GM12878 (cell line): ENCODE results near the gene FTH1. TPM values are rescaled to one million over a fixed set of nuclear protein-coding genes. Genes with fewer than 3 reads are reported as not detected.

Source experiments
- ATAC-seq: fragments of 200-7000 bp; cut with Tn5 transposase; 3 replicates; pipeline ENCODE4 v1.9.1; 2020; ENCODE audit warnings: mild to moderate bottlenecking, moderate library complexity
- BruUV-seq: library from RNA; stranded (reverse); fragments of 400-500 nt; replicated peaks from 2 replicates; lab custom pipeline; 2021; lab: Mats Ljungman, UMichigan
- CTCF ChIA-PET: fragments of 300-600 bp; sonication (Branson Sonifier 250); formaldehyde crosslinking; extraction: SDS; loops from one replicate; lab custom pipeline; 2021; ENCODE audit warnings: inconsistent platforms; lab: Yijun Ruan, JAX
- POLR2A ChIA-PET: fragments of 350-600 bp; formaldehyde crosslinking; extraction: SDS; loops from one replicate; lab custom pipeline; 2021; ENCODE audit warnings: inconsistent platforms; lab: Charles Lee
- RAD21 ChIA-PET: fragments of 300-600 bp; sonication (Branson Sonifier 250); formaldehyde crosslinking; loops from one replicate; lab custom pipeline; 2023; ENCODE audit warnings: antibody characterized with exemption; ENCODE audit not compliant: unreplicated experiment; lab: Charles Lee
- SMC1A ChIA-PET: fragments of 300-600 bp; sonication (Branson Sonifier 250); formaldehyde crosslinking; loops from one replicate; lab custom pipeline; 2023; ENCODE audit not compliant: unreplicated experiment, uncharacterized antibody; lab: Charles Lee
- DNase-seq: peaks from one replicate; pipeline ENCODE4 v3.0.0-alpha.2; 2011; ENCODE audit warnings: low read depth, low spot score
- FAIRE-seq: peaks from 3 replicates; lab custom pipeline; 2011; peaks lifted over from hg19 to GRCh38; lab: Jason Lieb, UNC
- H2AFZ ChIP-seq: 2 replicates; pipeline ENCODE4 v1.6.0; 2011; ENCODE audit warnings: low read depth, low read length, control low read depth; ENCODE audit not compliant: control insufficient read depth
- H3K27ac ChIP-seq: 2 replicates; pipeline ENCODE4 v1.5.1; 2011; ENCODE audit warnings: control low read depth; ENCODE audit not compliant: control insufficient read depth, insufficient read depth
- H3K27me3 ChIP-seq, 2 experiments: replicated peaks in 1 of 2; 2 replicates each; pipeline versions ENCODE4 v1.6.0 to v1.6.1; 2011; ENCODE audit warnings: low read length in 1 of 2; ENCODE audit not compliant: control insufficient read depth in 2 of 2, insufficient read depth in 2 of 2
- H3K36me3 ChIP-seq, 2 experiments: 2 replicates each; pipeline ENCODE4 v1.5.1; 2011; ENCODE audit warnings: low read length in 1 of 2; ENCODE audit not compliant: control insufficient read depth in 2 of 2, insufficient read depth in 2 of 2
- H3K4me1 ChIP-seq: 2 replicates; pipeline ENCODE4 v1.6.1; 2011; ENCODE audit warnings: mild to moderate bottlenecking, low read length, moderate library complexity, mixed read lengths; ENCODE audit not compliant: control insufficient read depth, insufficient read depth
- H3K4me2 ChIP-seq: 2 replicates; pipeline ENCODE4 v1.6.0; 2011; ENCODE audit warnings: control low read depth; ENCODE audit not compliant: control insufficient read depth, insufficient read depth
- H3K4me3 ChIP-seq: fragments of 200-600 bp; sonication (generic); 2 replicates; pipeline ENCODE4 v1.5.1; 2016
- H3K79me2 ChIP-seq: 2 replicates; pipeline ENCODE4 v1.6.0; 2011; ENCODE audit warnings: low read length; ENCODE audit not compliant: control insufficient read depth, insufficient read depth
- H3K9ac ChIP-seq: 2 replicates; pipeline ENCODE4 v1.8.0; 2011; ENCODE audit warnings: low read length, control low read depth, mixed read lengths; ENCODE audit not compliant: control insufficient read depth, insufficient read depth
- H3K9me3 ChIP-seq: replicated peaks from 3 replicates; pipeline ENCODE4 v1.5.1; 2011; ENCODE audit warnings: mild to moderate bottlenecking, low read length; ENCODE audit not compliant: control insufficient read depth, insufficient read depth
- H4K20me1 ChIP-seq: 2 replicates; pipeline ENCODE4 v1.6.0; 2011; ENCODE audit not compliant: control insufficient read depth, insufficient read depth
- CEBPZ ChIP-seq: fragments of 150-350 bp; IDR thresholded peaks from 2 replicates; pipeline ENCODE4 v1.6.1; 2016; ENCODE audit warnings: low read depth, low read length
- ELK1 ChIP-seq: IDR thresholded peaks from 2 replicates; pipeline ENCODE4 v1.6.1; 2012; ENCODE audit warnings: low read depth, low read length, improper control_type of control experiment
- NRF1 ChIP-seq: conservative IDR thresholded peaks from 2 replicates; pipeline ENCODE4 v1.6.1; 2011; ENCODE audit warnings: mild to moderate bottlenecking, low read depth, low read length, improper control_type of control experiment
- RFX5 ChIP-seq: IDR thresholded peaks from 2 replicates; pipeline ENCODE4 v1.6.1; 2011; ENCODE audit warnings: low read depth, low read length, improper control_type of control experiment
- SIN3A ChIP-seq: IDR thresholded peaks from 2 replicates; pipeline ENCODE4 v1.6.1; 2012; ENCODE audit warnings: low read depth, low read length, improper control_type of control experiment
- SMAD1 ChIP-seq: fragments of 450-650 bp; IDR thresholded peaks from 2 replicates; pipeline ENCODE4 v1.6.1; 2018; ENCODE audit warnings: mild to moderate bottlenecking, low read depth; ENCODE audit not compliant: partially characterized antibody
- SMAD5 ChIP-seq: IDR thresholded peaks from 2 replicates; pipeline ENCODE4 v1.6.1; 2016; ENCODE audit warnings: antibody characterized with exemption, low read depth
- TCF12 ChIP-seq: IDR thresholded peaks from 2 replicates; pipeline ENCODE4 v1.6.1; 2011; ENCODE audit warnings: low read depth, mild to moderate bottlenecking, low read length
- ZNF384 ChIP-seq: IDR thresholded peaks from 2 replicates; pipeline ENCODE4 v1.6.1; 2012; ENCODE audit warnings: low read depth, mild to moderate bottlenecking, low read length, improper control_type of control experiment, borderline replicate concordance
- WGBS: methylation state at CpG from one replicate; pipeline ENCODE4 v1.1.6; 2016; ENCODE audit warnings: low lambda C conversion rate; ENCODE audit not compliant: insufficient replicate concordance, insufficient coverage; ENCODE audit errors: missing lambda C conversion rate; 5-methylcytosine and 5-hydroxymethylcytosine counted together
- in situ Hi-C: fragments of 300-500 bp; cut with MboI; formaldehyde crosslinking; loops from 9 replicates; pipeline ENCODE4 v1.14.3; 2018; ENCODE audit warnings: mixed read lengths
- intact Hi-C: fragments of 100-400 bp; cut with micrococcal nuclease; formaldehyde crosslinking; loops from one replicate; pipeline ENCODE4 v1.14.2; 2022; ENCODE audit not compliant: unreplicated experiment
- polyA plus RNA-seq, 11 experiments: library from polyadenylated mRNA; depleted of rRNA in 4 of 11; unstranded in 6 of 11; stranded (reverse) in 5 of 11; fragments of >200 nt; fragmentation: Nextera tagmentation in 4 of 11; fragmentation: Illumina TruSeq in 1 of 11; extraction: Ambion mirVana in 4 of 11; extraction: Trizol in 1 of 11; gene quantifications; 1 replicate in 1 of 11; 2 replicates in 10 of 11; pipeline versions ENCODE4 v1.2.1 to v1.2.3, GENCODE V29; 2011 to 2016; ENCODE audit warnings: inconsistent platforms in 2 of 11, missing spikeins in 2 of 11, low read depth in 1 of 11
- total RNA-seq, 4 experiments: library from RNA; depleted of rRNA in 3 of 4; stranded (reverse); fragments of >200 nt in 3 of 4; fragmentation: Illumina TruSeq in 1 of 4; extraction: Trizol in 1 of 4; gene quantifications; 2 replicates each; pipeline versions ENCODE4 v1.2.1 to v1.2.3, GENCODE V29; 2013 to 2021

FTH1 gene
- total and polyA plus RNA-seq, 10 of the 15 experiments (the other 5 are each of a cell fraction or from before 2014, with no cell fraction given) = 289 to 4,154 (median 960) TPM

GRCh38 chr11:61975638-61976419 is 8.4 kb upstream of the FTH1 start:
- Histone ChIP-seq H3K27me3 (no peaks in the 10 kb centered on the region), H3K4me3 (no peak overlapping the region), H3K9me3 (no peaks in the 10 kb centered on the region), H3K9ac (no peak overlapping the region), H3K36me3 (no peaks in the 10 kb centered on the region), H2AFZ (no peak overlapping the region), H3K27ac (no peak overlapping the region), H3K4me2 (no peak overlapping the region), H4K20me1 (no peaks in the 10 kb centered on the region), H3K4me1 (peaks cover 27% of the 10 kb centered on the region), H3K79me2 (no peaks in the 10 kb centered on the region)
- POLR2A ChIA-PET = interaction anchor here (0.7 to 1.0 kb wide), 2 partner anchors 8 kb away, joined by 3 to 4 read pairs; partner anchors contain the start of gene FTH1
- no TSS peak for BruUV-seq
- RAD21 ChIA-PET = no interaction called here
- CTCF ChIA-PET = interaction anchor here (1.6 kb wide), 1 partner anchor 106 kb away, joined by 3 read pairs; no protein-coding TSS in a partner anchor
- no peak for FAIRE-seq
- no peak for DNase-seq
- SMC1A ChIA-PET = interaction anchor here (1.8 kb wide), 1 partner anchor 29 kb away, joined by 4 read pairs; no protein-coding TSS in a partner anchor
- 90% methylated on average over 15 of the region's 15 CpGs for WGBS
- no peak for ATAC-seq
- in situ Hi-C loops = no loop called here
- no peak for TF ChIP-seq ELK1
- intact Hi-C loops = no loop called here

GRCh38 chr11:61974766-61975631 is 7.6 kb upstream of the FTH1 start:
- Histone ChIP-seq H3K36me3 (no peaks in the 10 kb centered on the region), H3K4me2 (no peak overlapping the region), H2AFZ (no peak overlapping the region), H3K9me3 (no peaks in the 10 kb centered on the region), H4K20me1 (no peaks in the 10 kb centered on the region), H3K4me1 (peaks cover 34% of the 10 kb centered on the region), H3K27ac (no peak overlapping the region), H3K27me3 (no peaks in the 10 kb centered on the region), H3K9ac (no peak overlapping the region), H3K4me3 (no peak overlapping the region), H3K79me2 (no peaks in the 10 kb centered on the region)
- ChIA-PET SMC1A (no interaction called here), RAD21 (no interaction called here), POLR2A (interaction anchor here (0.6 to 1.0 kb wide), 2 partner anchors 9 to 93 kb away, joined by 4 to 9 read pairs; no protein-coding TSS in a partner anchor), CTCF (no interaction called here)
- no TSS peak for BruUV-seq
- ATAC-seq = no peak
- FAIRE-seq = no peak
- in situ Hi-C loops = no loop called here
- no peak for DNase-seq
- 89% methylated on average over 14 of the region's 14 CpGs for WGBS
- intact Hi-C loops = no loop called here
- TF ChIP-seq TCF12 (no peak), NRF1 (no peak), SMAD1 (no peak), SMAD5 (no peak), SIN3A (no peak), RFX5 (no peak), ZNF384 (no peak), CEBPZ (no peak)
